SK-N-SH (cell line): ENCODE measurements around the gene INPP5A. TPM values are rescaled to one million over a fixed set of nuclear protein-coding genes. Genes with fewer than 3 reads are reported as not detected.

Source experiments
- CTCF ChIA-PET: fragments of 300-600, 350-600 bp; formaldehyde crosslinking; extraction: SDS; loops from one replicate; lab custom pipeline; 2021; lab: Yijun Ruan, JAX
- POLR2A ChIA-PET: fragments of 350-600 bp; sonication (Branson Sonifier 250); formaldehyde crosslinking; extraction: SDS; loops from one replicate; lab custom pipeline; 2020; ENCODE audit warnings: antibody characterized with exemption, inconsistent platforms; lab: Yijun Ruan, JAX
- DNase-seq: peaks from one replicate; pipeline ENCODE4 v3.0.0; 2012
- H2AFZ ChIP-seq: fragments of 200-600 bp; sonication (generic); 2 replicates; pipeline ENCODE4 v1.8.1; 2016; ENCODE audit warnings: antibody characterized with exemption, mild to moderate bottlenecking, low read depth
- H3F3A ChIP-seq: fragments of 200-600 bp; sonication (generic); replicated peaks from 2 replicates; pipeline ENCODE3; 2016; ENCODE audit warnings: antibody characterized with exemption, mild to moderate bottlenecking; ENCODE audit not compliant: insufficient read depth
- H3K27ac ChIP-seq, 2 experiments: fragments of 200-500 bp in 1 of 2; fragments of 200-600 bp in 1 of 2; sonication (Bioruptor generic) in 1 of 2; sonication (generic), shearing (Covaris generic) in 1 of 2; 2 replicates each; pipeline versions ENCODE4 v1.5.1 to v1.6.1; 2014 to 2016; ENCODE audit warnings: low read depth in 2 of 2, inconsistent platforms in 1 of 2, low read length in 1 of 2, mild to moderate bottlenecking in 1 of 2, mixed read lengths in 1 of 2
- H3K27me3 ChIP-seq: fragments of 200-600 bp; sonication (generic), shearing (Covaris generic); 2 replicates; pipeline ENCODE4 v1.6.1; 2016; ENCODE audit warnings: mixed run types; ENCODE audit not compliant: insufficient read depth
- H3K36me3 ChIP-seq, 2 experiments: fragments of 200-500 bp in 1 of 2; fragments of 200-600 bp in 1 of 2; sonication (Bioruptor generic) in 1 of 2; sonication (generic) in 1 of 2; replicated peaks in 1 of 2; 2 replicates each; pipeline versions ENCODE3 to v1.5.1; 2014 to 2016; ENCODE audit warnings: low read length in 1 of 2, mild to moderate bottlenecking in 1 of 2; ENCODE audit not compliant: insufficient read depth in 2 of 2, control insufficient read depth in 1 of 2
- H3K4me1 ChIP-seq, 2 experiments: fragments of 200-500 bp in 1 of 2; fragments of 200-600 bp in 1 of 2; sonication (Bioruptor generic) in 1 of 2; sonication (generic), shearing (Covaris generic) in 1 of 2; 2 replicates each; pipeline versions ENCODE4 v1.5.1 to v1.6.1; 2014 to 2016; ENCODE audit warnings: low read depth in 1 of 2, low read length in 1 of 2, mixed run types in 1 of 2; ENCODE audit not compliant: insufficient read depth in 2 of 2, control insufficient read depth in 1 of 2
- H3K4me2 ChIP-seq: fragments of 200-600 bp; sonication (generic), shearing (Covaris generic); 2 replicates; pipeline ENCODE4 v1.6.1; 2017; ENCODE audit warnings: mixed run types
- H3K4me3 ChIP-seq, 2 experiments: fragments of 200-500 bp in 1 of 2; fragments of 200-600 bp in 1 of 2; sonication (Bioruptor generic) in 1 of 2; sonication (generic), shearing (Covaris generic) in 1 of 2; 2 replicates each; pipeline versions ENCODE4 v1.5.1 to v1.8.1; 2014 to 2016; ENCODE audit warnings: low read depth in 2 of 2, inconsistent platforms in 1 of 2, low read length in 1 of 2, mild to moderate bottlenecking in 1 of 2, mixed read lengths in 1 of 2, moderate library complexity in 1 of 2
- H3K79me2 ChIP-seq: fragments of 200-600 bp; sonication (generic); 2 replicates; pipeline ENCODE4 v1.8.1; 2017; ENCODE audit warnings: mild to moderate bottlenecking; ENCODE audit not compliant: insufficient read depth
- H3K9ac ChIP-seq: fragments of 200-600 bp; sonication (generic); 2 replicates; pipeline ENCODE4 v1.6.1; 2017; ENCODE audit warnings: mixed run types
- H3K9me2 ChIP-seq: fragments of 200-600 bp; sonication (generic); 2 replicates; pipeline ENCODE4 v1.6.1; 2017; ENCODE audit warnings: mixed run types
- H3K9me3 ChIP-seq: fragments of 200-600 bp; sonication (generic); 2 replicates; pipeline ENCODE4 v1.6.1; 2017; ENCODE audit warnings: mixed run types, mild to moderate bottlenecking, moderate library complexity
- H4K20me1 ChIP-seq: fragments of 200-600 bp; sonication (generic); 2 replicates; pipeline ENCODE4 v1.6.1; 2017; ENCODE audit warnings: mild to moderate bottlenecking, mixed run types; ENCODE audit not compliant: insufficient read depth
- CHD2 ChIP-seq: fragments of 150-350 bp; IDR thresholded peaks from 2 replicates; pipeline ENCODE4 v1.6.1; 2018; ENCODE audit warnings: low read length; ENCODE audit not compliant: partially characterized antibody
- EZH2phosphoT487 ChIP-seq: fragments of 200-600 bp; sonication (generic); IDR thresholded peaks from 2 replicates; pipeline ENCODE4 v1.6.1; 2017; ENCODE audit warnings: low read depth, mixed run types, mild to moderate bottlenecking, antibody characterized with exemption, moderate library complexity, borderline replicate concordance
- FOSL2 ChIP-seq: IDR thresholded peaks from 2 replicates; pipeline ENCODE4 v1.4.0; 2012; ENCODE audit warnings: low read depth, mild to moderate bottlenecking, moderate library complexity, borderline replicate concordance
- FOXJ3 ChIP-seq: sonication (generic); formaldehyde crosslinking; IDR thresholded peaks from 2 replicates; pipeline ENCODE4 v1.5.1; 2020; ENCODE audit warnings: mild to moderate bottlenecking, missing genetic modification reagents
- JUND ChIP-seq: IDR thresholded peaks from 2 replicates; pipeline ENCODE4 v1.4.0; 2012
- MEF2A ChIP-seq: IDR thresholded peaks from 2 replicates; pipeline ENCODE4 v1.4.0; 2012; ENCODE audit warnings: low read depth, borderline replicate concordance
- MXI1 ChIP-seq: IDR thresholded peaks from 2 replicates; pipeline ENCODE4 v1.6.1; 2012; ENCODE audit warnings: mild to moderate bottlenecking, low read depth, low read length, improper control_type of control experiment
- NRF1 ChIP-seq: IDR thresholded peaks from 2 replicates; pipeline ENCODE4 v1.6.1; 2012; ENCODE audit warnings: low read depth, mild to moderate bottlenecking, low read length
- RCOR1 ChIP-seq: fragments of 150-350 bp; IDR thresholded peaks from 2 replicates; pipeline ENCODE4 v1.6.1; 2017; ENCODE audit warnings: antibody characterized with exemption, low read length
- RFX5 ChIP-seq: IDR thresholded peaks from 2 replicates; pipeline ENCODE4 v1.6.1; 2012; ENCODE audit warnings: mild to moderate bottlenecking, improper control_type of control experiment, low read length
- TAF1 ChIP-seq: IDR thresholded peaks from 2 replicates; pipeline ENCODE4 v1.6.1; 2012; ENCODE audit warnings: low read depth, mild to moderate bottlenecking, low read length, moderate library complexity, borderline replicate concordance
- YY1 ChIP-seq: IDR thresholded peaks from 2 replicates; pipeline ENCODE4 v1.4.0; 2012; ENCODE audit warnings: low read depth, mild to moderate bottlenecking
- WGBS: methylation state at CpG from one replicate; pipeline ENCODE4 v1.1.6; 2017; ENCODE audit warnings: low lambda C conversion rate; 5-methylcytosine and 5-hydroxymethylcytosine counted together
- polyA plus RNA-seq, 3 experiments: library from polyadenylated mRNA; depleted of rRNA; stranded (reverse); fragments of >200 nt; gene quantifications; 2 replicates each; pipeline ENCODE4 v1.2.3, GENCODE V29; 2012
- TF ChIP-seq, protein P1 (sequence below): IDR thresholded peaks from 2 replicates; pipeline ENCODE4 v1.4.0; 2012; ENCODE audit warnings: low read depth
- TF ChIP-seq, protein P2 (sequence below): fragments of 150-350 bp; IDR thresholded peaks from 2 replicates; pipeline ENCODE4 v1.6.1; 2016; ENCODE audit warnings: mild to moderate bottlenecking, low read depth, low read length
- TF ChIP-seq, protein P3 (sequence below): IDR thresholded peaks from 2 replicates; pipeline ENCODE4 v1.4.0; 2012; ENCODE audit warnings: low read depth, borderline replicate concordance
- TF ChIP-seq, protein P4 (sequence below): IDR thresholded peaks from 2 replicates; pipeline ENCODE4; 2012

The INPP5A gene
- polyA plus RNA-seq, 1 of the 3 experiments (the other 2 are of a cell fraction) = 12.0 TPM

DNA sequence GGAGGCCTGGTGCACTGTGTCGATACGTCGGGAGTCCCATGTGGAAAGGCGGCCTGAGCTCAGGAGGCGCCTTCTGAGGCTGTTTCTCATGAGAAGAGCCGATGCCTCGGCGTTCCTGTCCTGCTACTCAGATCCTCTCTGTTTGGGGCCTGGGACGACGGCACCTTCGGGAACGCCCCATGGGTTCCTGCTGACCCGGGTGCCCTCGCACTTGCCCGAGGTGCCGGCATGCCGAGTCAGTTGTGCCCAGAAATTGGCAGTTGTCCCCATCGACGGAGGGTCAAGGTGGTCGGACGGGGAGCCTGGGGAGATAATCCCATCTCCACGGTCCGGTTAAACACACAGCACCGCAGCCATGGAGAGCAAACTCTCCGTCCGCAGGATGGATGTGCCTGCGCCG, 215.4 kb downstream of the INPP5A start:
- Histone ChIP-seq H3K79me2 (no peaks in the 10 kb centered on the region), H3K9ac (no peak overlapping the region), H3K9me3 (no peaks in the 10 kb centered on the region), H2AFZ (no peak overlapping the region), H3K4me2 (no peak overlapping the region), H3K4me1 (no peaks in the 10 kb centered on the region), H3F3A (no peaks in the 10 kb centered on the region), H3K36me3 (no peaks in the 10 kb centered on the region), H3K27me3 (no peaks in the 10 kb centered on the region), H3K4me3 (no peak overlapping the region), H3K9me2 (no peaks in the 10 kb centered on the region), H4K20me1 (no peaks in the 10 kb centered on the region), H3K27ac (no peak overlapping the region)
- ChIA-PET CTCF (no interaction called here), POLR2A (no interaction called here)
- no peak for DNase-seq
- TF ChIP-seq RFX5 = no peak
- WGBS = 98% methylated on average over 18 of the region's 28 CpGs

DNA sequence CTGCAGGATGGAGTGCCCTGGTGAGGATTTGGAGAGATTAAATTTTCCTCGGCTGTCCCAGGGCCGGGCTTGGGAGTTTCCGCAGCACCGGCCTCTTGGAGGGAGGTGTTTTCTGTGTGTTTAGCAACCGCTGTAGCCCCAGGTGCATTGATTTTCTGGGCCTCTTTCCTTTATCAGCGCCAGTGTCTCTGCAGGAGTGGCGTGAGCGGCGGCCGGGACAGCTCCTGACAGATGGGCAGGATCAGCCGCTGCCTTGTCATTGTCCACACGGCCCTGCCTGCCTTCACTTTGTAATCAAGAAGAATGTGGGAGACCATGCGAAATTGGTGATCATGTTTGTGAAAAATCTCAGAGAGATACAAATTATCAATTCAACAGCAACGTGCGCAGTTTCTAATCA, 216.0 kb downstream of the INPP5A start:
- Histone ChIP-seq H3K4me3 (no peak overlapping the region), H3K79me2 (no peaks in the 10 kb centered on the region), H2AFZ (no peak overlapping the region), H3K4me2 (no peak overlapping the region), H3K4me1 (no peaks in the 10 kb centered on the region), H3K9me2 (no peaks in the 10 kb centered on the region), H3K9ac (no peak overlapping the region), H3K27me3 (no peaks in the 10 kb centered on the region), H4K20me1 (no peaks in the 10 kb centered on the region), H3F3A (no peaks in the 10 kb centered on the region), H3K9me3 (no peaks in the 10 kb centered on the region), H3K36me3 (no peaks in the 10 kb centered on the region), H3K27ac (no peak overlapping the region)
- ChIA-PET CTCF (no interaction called here), POLR2A (no interaction called here)
- DNase-seq = no peak
- WGBS = 96% methylated on average over 15 of the region's 15 CpGs
- TF ChIP-seq FOXJ3 (CRISPR knock-in tag) (no peak), NRF1 (no peak), RCOR1 (no peak), JUND (no peak), YY1 (no peak), RFX5 (no peak), TAF1 (no peak), CHD2 (no peak), MXI1 (no peak), FOSL2 (no peak), EZH2phosphoT487 (no peak), MEF2A (no peak)
- TF ChIP-seq, protein P1, sequence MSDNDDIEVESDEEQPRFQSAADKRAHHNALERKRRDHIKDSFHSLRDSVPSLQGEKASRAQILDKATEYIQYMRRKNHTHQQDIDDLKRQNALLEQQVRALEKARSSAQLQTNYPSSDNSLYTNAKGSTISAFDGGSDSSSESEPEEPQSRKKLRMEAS = no peak
- TF ChIP-seq, protein P2, sequence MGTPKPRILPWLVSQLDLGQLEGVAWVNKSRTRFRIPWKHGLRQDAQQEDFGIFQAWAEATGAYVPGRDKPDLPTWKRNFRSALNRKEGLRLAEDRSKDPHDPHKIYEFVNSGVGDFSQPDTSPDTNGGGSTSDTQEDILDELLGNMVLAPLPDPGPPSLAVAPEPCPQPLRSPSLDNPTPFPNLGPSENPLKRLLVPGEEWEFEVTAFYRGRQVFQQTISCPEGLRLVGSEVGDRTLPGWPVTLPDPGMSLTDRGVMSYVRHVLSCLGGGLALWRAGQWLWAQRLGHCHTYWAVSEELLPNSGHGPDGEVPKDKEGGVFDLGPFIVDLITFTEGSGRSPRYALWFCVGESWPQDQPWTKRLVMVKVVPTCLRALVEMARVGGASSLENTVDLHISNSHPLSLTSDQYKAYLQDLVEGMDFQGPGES = no peak
- TF ChIP-seq, protein P3, sequence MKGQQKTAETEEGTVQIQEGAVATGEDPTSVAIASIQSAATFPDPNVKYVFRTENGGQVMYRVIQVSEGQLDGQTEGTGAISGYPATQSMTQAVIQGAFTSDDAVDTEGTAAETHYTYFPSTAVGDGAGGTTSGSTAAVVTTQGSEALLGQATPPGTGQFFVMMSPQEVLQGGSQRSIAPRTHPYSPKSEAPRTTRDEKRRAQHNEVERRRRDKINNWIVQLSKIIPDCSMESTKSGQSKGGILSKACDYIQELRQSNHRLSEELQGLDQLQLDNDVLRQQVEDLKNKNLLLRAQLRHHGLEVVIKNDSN = no peak
- TF ChIP-seq, protein P4, sequence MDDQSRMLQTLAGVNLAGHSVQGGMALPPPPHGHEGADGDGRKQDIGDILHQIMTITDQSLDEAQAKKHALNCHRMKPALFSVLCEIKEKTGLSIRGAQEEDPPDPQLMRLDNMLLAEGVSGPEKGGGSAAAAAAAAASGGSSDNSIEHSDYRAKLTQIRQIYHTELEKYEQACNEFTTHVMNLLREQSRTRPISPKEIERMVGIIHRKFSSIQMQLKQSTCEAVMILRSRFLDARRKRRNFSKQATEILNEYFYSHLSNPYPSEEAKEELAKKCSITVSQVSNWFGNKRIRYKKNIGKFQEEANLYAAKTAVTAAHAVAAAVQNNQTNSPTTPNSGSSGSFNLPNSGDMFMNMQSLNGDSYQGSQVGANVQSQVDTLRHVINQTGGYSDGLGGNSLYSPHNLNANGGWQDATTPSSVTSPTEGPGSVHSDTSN = no peak
